ENCODE data around the gene PARK7.
"Not testable (repeated sequence)": the region's sequence is repeated elsewhere in the genome, so short reads cannot be mapped to it uniquely, and the experiment has no call there.

The PARK7 gene

GRCh38 chr1:7961216-7962013, at the start of gene PARK7:
PARK7 (plus strand) TSS chr1:7961711; CDS start chr1:7962786, 1,075 bp downstream.
- DNase-seq = peak; percentile 100

- DNase-seq = no peak
Measured at GRCh38 chr1:7912145-7912544, 49.4 kb upstream of the PARK7 start.

GRCh38 chr1:7912743-7913557, 48.6 kb upstream of the PARK7 start:
- DNase-seq = no peak

GRCh38 chr1:7915826-7916500, 45.5 kb upstream of the PARK7 start:
- DNase-seq = no peak

- no peak for DNase-seq
Measured at GRCh38 chr1:7916501-7916830, 45.0 kb upstream of the PARK7 start.

- not testable (repeated sequence) for DNase-seq
Measured at GRCh38 chr1:7917971-7918370, 43.5 kb upstream of the PARK7 start.

GRCh38 chr1:7919880-7920279, 41.6 kb upstream of the PARK7 start:
- no peak for DNase-seq

GRCh38 chr1:7921796-7922195, 39.7 kb upstream of the PARK7 start:
- no peak for DNase-seq

GRCh38 chr1:7922301-7922700, 39.2 kb upstream of the PARK7 start:
- no peak for DNase-seq

- not testable (repeated sequence) for DNase-seq
Measured at GRCh38 chr1:7927061-7927460, 34.5 kb upstream of the PARK7 start.

GRCh38 chr1:7928247-7928646, 33.3 kb upstream of the PARK7 start:
- DNase-seq = no peak

- no peak for DNase-seq
Measured at GRCh38 chr1:7929637-7930036, 31.9 kb upstream of the PARK7 start.

GRCh38 chr1:7930645-7931445, 30.7 kb upstream of the PARK7 start:
- no peak for DNase-seq

- DNase-seq = no peak
Measured at GRCh38 chr1:7931446-7931812, 30.1 kb upstream of the PARK7 start.

GRCh38 chr1:7932524-7933138, 28.9 kb upstream of the PARK7 start:
- no peak for DNase-seq

- DNase-seq = no peak
Measured at GRCh38 chr1:7938070-7938469, 23.4 kb upstream of the PARK7 start.

- no peak for DNase-seq
Measured at GRCh38 chr1:7940034-7940433, 21.5 kb upstream of the PARK7 start.

- no peak for DNase-seq
Measured at GRCh38 chr1:7940745-7941436, 20.6 kb upstream of the PARK7 start, which contains the start of gene TNFRSF9. TNFRSF9 (minus strand) TSS chr1:7940839; CDS start chr1:7939994, 845 bp downstream.

GRCh38 chr1:7941437-7941793, 20.1 kb upstream of the PARK7 start:
- no peak for DNase-seq

GRCh38 chr1:7942214-7942921, 19.1 kb upstream of the PARK7 start:
- DNase-seq = peak; percentile 76

- no peak for DNase-seq
Measured at GRCh38 chr1:7943251-7943650, 18.3 kb upstream of the PARK7 start.
